Progenitor cell of endocrine pancreas (in vitro differentiated cells): ENCODE results near the gene SLC49A3. TPM values are rescaled to one million over a fixed set of nuclear protein-coding genes. Genes with fewer than 3 reads are reported as not detected.
A peak's percentile ranks its signal among the peaks of the same experiment; 100 is the strongest.

ENCODE experiments used
- DNase-seq: peaks from one replicate; pipeline ENCODE4 v3.0.0; 2021; ENCODE audit warnings: low spot score; ENCODE audit not compliant: unreplicated experiment
- H3K27ac Mint-ChIP-seq: 2 replicates; pipeline ENCODE4 v1.8.0; 2021; ENCODE audit warnings: mild to moderate bottlenecking, moderate library complexity, mixed read lengths
- H3K27me3 Mint-ChIP-seq: 2 replicates; pipeline ENCODE4 v1.8.0; 2021; ENCODE audit warnings: mixed read lengths
- H3K36me3 Mint-ChIP-seq: 2 replicates; pipeline ENCODE4 v1.8.0; 2022; ENCODE audit warnings: mixed read lengths; ENCODE audit not compliant: insufficient read depth
- H3K4me1 Mint-ChIP-seq: 2 replicates; pipeline ENCODE4 v1.8.0; 2021; ENCODE audit warnings: low read depth, mixed read lengths
- H3K4me3 Mint-ChIP-seq: 2 replicates; pipeline ENCODE4 v1.8.0; 2021; ENCODE audit warnings: low read depth, mild to moderate bottlenecking, moderate library complexity, mixed read lengths
- H3K9me3 Mint-ChIP-seq: 2 replicates; pipeline ENCODE4 v1.8.0; 2021; ENCODE audit warnings: low read depth, mixed read lengths
- CTCF ChIP-seq: fragments of 200-600 bp; sonication (generic); IDR thresholded peaks from one replicate; pipeline ENCODE4 v1.5.0; 2021; ENCODE audit warnings: antibody characterized with exemption, mild to moderate bottlenecking; ENCODE audit not compliant: unreplicated experiment
- total RNA-seq: library from RNA; stranded (reverse); gene quantifications from 2 replicates; pipeline ENCODE4 v1.2.1, GENCODE V29; 2021

Gene SLC49A3
- total RNA-seq, 1 donor from 2014 or later, result 13.1 TPM

- DNase-seq, result no peak
- H3K36me3 Mint-ChIP-seq, result no peaks in the 10 kb centered on the region
- no peaks in the 10 kb centered on the region for H3K27me3 Mint-ChIP-seq
- H3K4me1 Mint-ChIP-seq, result peaks cover 2% of the 10 kb centered on the region
- H3K27ac Mint-ChIP-seq, result no peak overlapping the region
- peak; percentile 62 for TF ChIP-seq CTCF
- H3K4me3 Mint-ChIP-seq, result no peak overlapping the region
- H3K9me3 Mint-ChIP-seq, result no peaks in the 10 kb centered on the region
Measured at GRCh38 chr4:683982-684622, 4.8 kb downstream of the SLC49A3 start.

GRCh38 chr4:683247-683897 lies 5.6 kb downstream of the SLC49A3 start:
- no peaks in the 10 kb centered on the region for H3K9me3 Mint-ChIP-seq
- TF ChIP-seq CTCF, result no peak
- no peaks in the 10 kb centered on the region for H3K36me3 Mint-ChIP-seq
- no peak overlapping the region for H3K27ac Mint-ChIP-seq
- no peaks in the 10 kb centered on the region for H3K27me3 Mint-ChIP-seq
- peaks cover 2% of the 10 kb centered on the region for H3K4me1 Mint-ChIP-seq
- no peak overlapping the region for H3K4me3 Mint-ChIP-seq
- no peak for DNase-seq

GRCh38 chr4:682490-683172 lies 6.3 kb downstream of the SLC49A3 start:
- no peak overlapping the region for H3K27ac Mint-ChIP-seq
- no peaks in the 10 kb centered on the region for H3K27me3 Mint-ChIP-seq

GRCh38 chr4:681736-682451 lies 7.1 kb downstream of the SLC49A3 start:
- Mint-ChIP-seq H3K27me3 (no peaks in the 10 kb centered on the region), H3K9me3 (no peaks in the 10 kb centered on the region), H3K4me3 (peak overlapping the region; percentile 51), H3K27ac (no peak overlapping the region), H3K36me3 (no peaks in the 10 kb centered on the region), H3K4me1 (no peaks in the 10 kb centered on the region)
- no peak for DNase-seq
- no peak for TF ChIP-seq CTCF

More at GRCh38 chr4:682490-683172, 6.3 kb downstream of the SLC49A3 start:
- no peak for TF ChIP-seq CTCF
- H3K4me1 Mint-ChIP-seq, result peaks cover 1% of the 10 kb centered on the region
- DNase-seq, result no peak
- no peaks in the 10 kb centered on the region for H3K9me3 Mint-ChIP-seq
- H3K4me3 Mint-ChIP-seq, result no peak overlapping the region
- H3K36me3 Mint-ChIP-seq, result no peaks in the 10 kb centered on the region
